CD4-positive, alpha-beta T cell treated with Interleukin-6 for 4 hours (primary cell): Measurements from ENCODE around the gene RBL2.
A peak's percentile ranks its signal among the peaks of the same experiment; 100 is the strongest.

Source experiments
- DNase-seq: peaks from one replicate; pipeline ENCODE4 v3.0.0-alpha.2; 2020; ENCODE audit warnings: mixed read lengths

RBL2 gene

DNA sequence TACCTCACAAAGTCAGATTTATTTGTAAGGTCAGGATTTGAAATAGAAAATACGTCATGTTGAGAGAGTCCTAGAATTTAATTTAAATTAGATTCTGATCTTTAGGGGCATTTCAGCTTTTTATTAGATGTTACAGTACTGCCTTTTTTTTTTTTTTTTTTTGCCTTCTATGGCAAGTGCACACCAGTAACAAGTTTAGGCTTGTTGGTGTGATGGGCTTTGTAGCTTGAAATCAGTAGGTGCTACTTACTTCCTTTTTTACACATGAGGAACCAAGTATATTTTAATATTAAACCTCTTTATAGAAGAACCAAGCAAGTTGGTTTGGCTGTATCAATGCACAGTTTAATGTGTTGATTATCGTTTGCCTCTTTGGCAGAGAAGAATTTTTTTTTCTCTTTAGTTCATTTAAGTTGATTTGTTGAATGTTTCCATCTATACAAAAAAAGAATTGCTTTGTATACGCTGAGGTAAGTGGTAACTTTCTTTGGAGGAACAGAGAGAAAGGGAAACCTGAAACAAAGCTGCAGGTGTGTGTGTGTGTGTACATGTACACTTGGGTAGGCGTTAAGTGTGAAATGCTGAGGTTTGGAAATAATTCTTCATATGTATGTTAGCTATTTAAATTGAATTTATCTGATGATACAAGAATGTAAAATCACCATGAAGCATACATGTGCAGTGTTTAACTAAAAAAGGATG is 15.7 kb downstream of the RBL2 start:
- DNase-seq = peak; percentile 13

DNA sequence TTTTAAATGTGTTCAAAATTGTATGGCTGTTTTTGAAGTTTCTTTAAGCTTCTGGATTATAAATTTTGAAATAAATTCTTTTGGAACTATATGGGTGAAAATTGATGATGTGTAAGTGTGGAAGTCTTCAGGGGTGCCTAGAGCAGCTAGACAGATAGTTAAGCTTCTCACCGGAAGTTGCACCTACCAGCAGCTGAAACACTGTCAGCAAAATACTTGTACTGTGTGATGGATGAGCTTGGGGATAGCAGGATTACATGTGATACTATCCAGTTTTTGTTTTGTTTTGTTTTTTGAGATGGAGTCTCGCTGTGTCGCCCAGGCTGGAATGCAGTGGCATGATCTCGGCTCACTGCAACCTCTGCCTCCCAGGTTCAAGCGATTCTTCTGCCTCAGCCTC is 19.7 kb downstream of the RBL2 start:
- DNase-seq = peak; percentile 47

DNA sequence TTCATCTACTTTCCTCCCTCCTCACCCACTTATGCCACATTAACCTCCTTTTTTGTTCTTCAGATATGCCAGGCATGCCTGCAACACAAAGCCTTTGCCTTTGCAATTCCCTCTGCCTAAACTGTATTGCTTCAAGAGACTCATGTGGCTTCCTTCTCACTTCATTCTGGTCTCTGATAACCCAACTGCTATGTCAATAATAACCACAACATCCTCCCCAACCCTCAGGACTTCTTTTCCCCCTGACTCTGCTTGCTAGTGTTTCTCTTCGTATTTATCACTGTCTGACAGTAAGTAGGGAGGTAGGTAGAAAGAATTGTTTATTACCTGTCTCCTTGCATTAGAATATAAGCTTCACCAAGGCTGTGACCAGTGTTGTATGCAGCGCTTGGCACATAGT is 22.4 kb downstream of the RBL2 start:
- DNase-seq = peak; percentile 52

DNA sequence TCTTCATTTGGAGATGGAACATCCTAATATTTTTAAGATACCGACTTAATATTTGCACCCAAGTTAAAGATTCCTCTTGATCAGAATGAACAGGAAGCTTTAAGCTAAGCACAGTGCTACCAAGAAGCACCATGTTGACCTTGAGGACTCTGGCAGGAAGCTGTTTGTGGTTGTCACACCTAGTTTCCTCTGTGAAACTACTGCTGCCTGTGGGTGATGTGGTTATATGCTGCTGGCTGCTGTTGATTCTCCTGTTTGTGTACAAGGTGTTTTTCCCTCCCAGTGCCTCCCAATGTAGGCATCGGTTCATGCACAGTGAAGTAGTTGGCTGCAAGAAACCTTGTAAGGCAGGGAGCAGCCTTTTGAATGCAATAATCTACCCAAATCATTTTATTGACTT is 23.4 kb downstream of the RBL2 start:
- DNase-seq = peak; percentile 75

DNA sequence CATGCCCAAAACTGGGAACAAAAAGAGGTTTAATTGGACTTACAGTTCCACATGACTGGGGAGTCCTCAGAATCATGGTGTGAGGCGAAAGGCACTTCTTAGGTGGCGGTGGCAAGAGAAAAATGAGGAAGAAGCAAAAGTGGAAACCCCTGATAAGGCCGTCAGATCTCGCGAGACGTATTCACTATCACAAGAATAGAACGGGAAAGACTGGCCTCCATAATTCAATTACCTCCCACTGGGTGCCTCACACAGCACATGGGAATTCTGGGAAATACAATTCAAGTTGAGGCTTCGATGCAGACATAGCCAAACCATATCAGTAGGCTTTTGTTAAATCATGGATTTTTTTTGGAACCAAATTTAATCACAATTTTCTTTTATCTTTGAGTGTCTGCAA is 24.4 kb downstream of the RBL2 start:
- DNase-seq = no peak

DNA sequence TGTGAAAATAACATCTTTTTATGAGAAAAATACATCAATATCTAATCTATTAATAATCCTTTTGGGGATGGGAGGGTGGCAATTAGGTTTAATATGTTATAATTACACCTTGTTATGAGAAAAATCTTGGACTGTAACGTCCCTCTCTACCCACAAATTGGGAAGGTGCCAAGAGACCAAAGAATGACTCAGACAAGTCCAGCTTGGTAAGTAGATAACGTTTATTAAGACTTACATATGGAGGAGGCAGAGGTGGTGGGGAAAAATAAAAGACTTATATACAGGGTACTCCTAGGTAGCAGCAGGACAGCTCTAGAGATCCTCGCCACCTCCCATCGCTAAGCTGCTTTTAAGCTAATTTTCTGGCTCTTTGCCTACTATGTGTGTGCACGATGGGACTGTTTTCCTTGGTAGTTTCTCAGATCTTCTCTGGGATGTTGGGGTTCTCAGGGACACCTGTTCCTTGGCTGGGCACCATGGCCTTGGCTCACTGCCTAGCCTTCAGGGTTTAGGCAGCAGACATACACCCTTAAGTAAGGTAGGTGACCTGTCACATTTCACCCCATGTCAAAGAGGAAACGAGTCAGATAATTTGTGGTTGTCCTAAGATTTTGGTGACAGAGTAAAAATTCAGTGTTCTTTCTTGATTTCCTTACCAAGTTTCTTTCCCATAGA is 31.5 kb downstream of the RBL2 start:
- no peak for DNase-seq

DNA sequence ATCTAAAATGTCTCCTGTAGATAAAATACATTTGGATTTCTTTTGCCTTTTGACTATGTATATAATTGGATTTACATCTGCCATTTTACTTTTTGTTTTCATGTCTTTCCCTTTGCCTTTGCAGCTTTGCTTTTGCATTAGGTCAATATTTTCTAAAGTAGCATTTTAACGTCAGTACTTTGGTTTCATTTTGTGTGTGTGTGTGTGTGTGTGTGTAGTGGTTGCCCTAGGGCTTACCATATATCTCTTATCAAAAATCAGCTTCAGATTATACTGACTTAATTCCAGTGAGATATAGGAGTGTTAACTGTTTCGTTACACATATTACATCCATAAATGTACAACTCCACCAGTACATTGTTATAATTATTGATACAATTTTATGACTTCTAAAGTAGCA is 42.6 kb downstream of the RBL2 start:
- DNase-seq = no peak

DNA sequence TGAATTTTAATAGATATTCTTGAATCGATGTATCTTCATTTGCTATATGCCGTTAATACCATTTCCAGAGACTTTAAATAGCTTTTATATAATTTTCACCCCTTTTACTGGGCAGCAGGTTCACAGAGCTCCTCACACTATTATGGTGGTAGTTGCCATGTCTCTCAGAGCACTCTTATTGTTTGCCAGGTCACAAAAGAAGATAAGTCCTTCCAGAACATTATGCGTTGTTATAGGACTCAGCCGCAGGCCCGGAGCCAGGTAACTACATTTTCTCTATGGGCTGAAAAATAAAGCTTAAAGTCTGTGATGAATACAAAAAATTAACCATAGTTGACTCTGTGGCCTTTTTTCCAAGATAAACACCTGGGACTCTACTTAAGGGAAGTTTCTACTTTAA is 44.7 kb downstream of the RBL2 start:
- no peak for DNase-seq

DNA sequence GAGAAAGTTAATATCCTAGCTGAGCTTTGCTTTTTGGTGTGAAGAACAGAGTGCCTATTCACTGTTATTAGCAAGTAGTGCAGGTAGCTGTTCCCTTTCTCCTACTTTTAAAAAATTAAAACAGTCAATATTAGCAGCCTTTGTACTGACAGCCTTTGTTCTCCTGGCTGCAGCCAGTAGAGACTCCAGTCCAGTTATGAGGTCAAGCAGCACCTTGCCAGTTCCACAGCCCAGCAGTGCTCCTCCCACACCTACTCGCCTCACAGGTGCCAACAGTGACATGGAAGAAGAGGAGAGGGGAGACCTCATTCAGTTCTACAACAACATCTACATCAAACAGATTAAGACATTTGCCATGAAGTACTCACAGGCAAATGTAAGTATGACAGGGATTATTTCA is 46.1 kb downstream of the RBL2 start:
- no peak for DNase-seq

DNA sequence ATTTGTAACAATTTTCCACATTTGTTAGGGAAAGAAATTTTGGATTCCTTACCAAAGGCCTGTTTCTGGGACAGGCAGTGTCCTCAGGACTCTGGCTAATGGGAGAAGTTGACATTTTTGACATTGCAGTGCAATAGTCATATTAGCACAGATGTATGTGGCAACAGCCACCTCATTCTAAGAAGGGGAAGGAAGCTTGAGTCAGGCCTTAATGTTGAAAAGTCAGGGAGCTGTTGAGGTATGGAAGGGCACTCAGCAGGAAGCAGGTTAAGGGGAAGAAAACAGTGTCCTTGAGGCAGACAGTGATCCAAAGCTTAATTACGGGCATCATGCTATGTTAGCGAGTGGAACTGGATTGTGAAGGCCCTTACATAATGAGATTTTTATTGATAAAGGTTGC is 47.9 kb downstream of the RBL2 start:
- no peak for DNase-seq

DNA sequence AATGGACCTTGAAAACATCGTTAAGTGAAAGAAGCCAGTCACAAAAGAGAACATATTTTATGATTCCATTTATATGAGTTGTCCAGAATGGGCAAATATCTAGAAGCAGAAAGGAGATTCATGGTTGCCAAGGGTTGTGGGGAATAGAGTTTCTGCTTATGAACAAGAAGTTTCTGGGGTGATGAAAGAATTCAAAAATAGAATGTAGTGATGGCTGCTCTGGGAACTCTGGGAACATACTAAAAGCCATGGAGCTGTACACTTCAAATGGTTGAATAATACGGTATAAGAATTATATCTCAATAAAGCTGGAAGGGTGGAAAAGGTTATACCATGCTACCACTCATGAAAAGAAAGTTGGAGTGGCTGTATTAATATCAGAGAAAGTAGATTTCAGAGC is 50.3 kb downstream of the RBL2 start:
- no peak for DNase-seq

DNA sequence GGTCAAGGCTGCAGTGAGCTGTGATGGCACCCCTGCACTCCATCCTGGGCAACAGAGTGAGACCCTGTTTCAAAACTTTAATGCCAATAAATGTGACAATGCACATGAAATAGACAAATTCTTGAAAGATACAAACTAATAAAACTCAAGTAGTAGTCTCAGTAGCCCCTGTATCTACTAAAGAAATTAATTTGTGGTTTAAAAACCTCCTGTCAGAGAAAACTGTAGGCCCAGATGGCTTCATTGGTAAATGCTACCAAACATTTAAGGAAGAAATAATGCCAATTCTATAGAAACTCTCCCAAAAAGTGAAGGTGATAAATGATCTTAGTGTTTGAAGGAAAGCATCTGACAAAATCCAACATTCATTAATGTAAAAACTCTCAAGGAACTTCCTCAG is 52.0 kb downstream of the RBL2 start:
- DNase-seq = no peak

DNA sequence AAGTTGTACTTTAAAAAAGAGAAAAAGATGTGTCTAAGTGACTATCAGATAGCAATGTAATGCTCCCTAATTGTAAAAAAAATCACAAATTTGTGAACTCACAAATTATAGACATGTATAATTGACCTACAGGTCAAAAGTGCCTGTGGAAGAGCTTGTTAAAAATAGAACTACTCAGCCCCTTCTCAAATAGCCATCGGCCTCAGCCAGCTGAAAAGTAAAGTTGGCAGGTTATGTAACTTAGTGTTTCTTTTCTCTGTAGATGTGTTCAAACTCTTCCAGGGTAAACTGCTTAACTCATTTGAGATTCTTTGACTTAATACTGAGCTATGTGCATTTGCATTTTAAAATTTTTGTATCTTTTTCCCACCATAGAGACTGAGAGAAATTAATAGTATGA is 55.5 kb downstream of the RBL2 start:
- no peak for DNase-seq

DNA sequence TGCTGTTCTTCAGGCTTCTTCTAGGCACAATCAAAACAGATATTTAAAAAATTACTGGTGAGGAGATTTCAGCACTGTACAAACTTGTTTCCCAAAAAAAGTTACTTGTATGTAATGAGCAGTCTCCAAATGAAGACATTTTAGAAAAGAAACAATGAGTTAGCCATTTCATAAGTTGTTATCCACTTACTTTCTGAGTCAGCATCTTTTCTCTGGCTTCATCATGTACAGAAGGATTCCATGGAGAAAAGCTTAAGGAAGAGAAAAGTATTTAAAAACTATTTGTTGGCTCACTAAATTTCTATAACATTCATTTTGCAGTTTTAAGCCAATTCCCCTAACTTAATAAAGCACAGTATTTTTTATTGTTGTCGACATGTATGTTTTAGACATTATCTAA is 58.2 kb downstream of the RBL2 start:
- DNase-seq = no peak

DNA sequence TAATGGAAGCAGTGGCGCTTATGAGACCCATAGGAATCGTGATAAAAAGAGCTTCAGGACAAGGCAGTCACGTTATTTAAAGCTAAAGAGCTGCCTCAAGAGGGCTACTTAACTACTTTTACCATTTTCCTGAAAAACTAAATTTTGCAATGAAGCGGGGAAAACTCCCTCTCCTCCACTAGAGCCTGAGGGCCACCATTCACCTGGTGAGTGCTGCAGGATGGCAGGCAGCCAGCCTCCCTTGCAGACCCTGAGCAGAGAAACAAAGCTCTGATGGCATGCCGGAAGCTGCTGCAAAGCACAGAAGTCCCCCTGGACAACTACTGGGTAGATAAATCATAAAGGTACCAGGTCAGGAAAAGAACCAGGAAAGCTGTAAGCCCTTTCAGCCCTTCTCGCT is 60.4 kb downstream of the RBL2 start:
- DNase-seq = no peak

DNA sequence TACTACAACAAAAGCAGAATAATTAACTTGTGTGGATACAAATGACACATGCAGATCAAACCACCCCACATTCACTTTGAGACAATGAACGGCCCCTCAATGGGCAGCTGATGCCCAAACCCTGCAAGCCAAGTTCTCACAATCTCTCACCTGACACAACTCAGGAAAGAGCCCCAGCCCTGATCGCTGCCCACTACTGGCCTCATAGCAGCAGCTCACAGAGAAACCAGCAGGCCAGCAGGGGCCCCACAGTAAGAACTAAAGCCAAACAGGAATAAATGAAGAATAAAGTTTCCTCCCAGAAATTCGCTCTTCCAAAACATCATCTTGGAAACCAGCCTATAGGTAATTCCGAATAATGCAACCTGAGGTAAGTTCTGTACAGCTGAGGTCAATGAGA is 61.1 kb downstream of the RBL2 start:
- DNase-seq = peak; percentile 11

DNA sequence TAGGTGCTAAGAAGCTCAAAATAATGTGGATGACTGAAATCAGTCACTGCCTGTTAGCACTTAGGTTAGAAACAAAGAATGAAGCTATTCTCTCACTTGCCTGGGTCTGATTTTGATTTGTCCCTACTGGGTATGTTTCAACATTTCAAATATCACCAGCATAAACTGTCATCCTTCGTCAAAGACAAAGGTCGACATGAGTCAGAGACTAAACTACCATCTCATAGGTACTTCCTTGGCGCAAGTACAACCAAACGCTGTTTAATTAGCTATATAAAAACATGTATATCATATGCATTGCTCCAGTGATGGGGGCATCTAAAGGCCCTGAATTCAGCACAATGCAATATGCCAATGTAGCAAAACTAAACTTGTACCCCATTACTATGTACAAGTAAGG is 64.7 kb downstream of the RBL2 start:
- no peak for DNase-seq

DNA sequence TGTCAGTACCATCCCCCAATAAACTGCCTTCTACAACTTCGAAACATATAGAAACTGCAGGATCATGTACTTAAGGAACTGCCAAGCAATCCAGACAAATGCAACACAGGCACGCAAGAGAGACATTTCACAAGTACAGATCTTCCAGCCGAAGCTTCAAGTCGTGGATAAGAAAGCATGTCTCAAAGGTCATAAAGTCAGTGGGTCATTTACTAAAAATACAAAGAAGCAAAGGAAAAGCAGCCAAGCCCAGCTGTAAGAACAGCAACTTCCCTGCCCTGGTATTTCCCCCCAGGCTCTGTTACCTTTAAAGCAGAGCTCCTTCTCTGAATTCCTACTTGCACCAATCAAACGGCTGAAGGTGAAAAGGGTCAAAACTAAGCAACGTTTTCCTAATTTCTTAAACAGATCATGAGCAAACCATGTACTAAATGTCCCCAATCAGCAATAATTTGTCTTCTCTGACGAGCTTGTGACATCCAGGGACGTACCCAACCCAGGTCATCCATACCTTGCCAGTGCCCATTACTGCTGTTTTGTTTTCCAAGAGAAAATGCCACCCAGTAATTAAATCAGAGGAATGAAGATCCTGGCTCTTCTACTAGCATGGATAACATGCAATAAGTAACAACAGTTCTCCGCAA is 67.1 kb downstream of the RBL2 start:
- no peak for DNase-seq

DNA sequence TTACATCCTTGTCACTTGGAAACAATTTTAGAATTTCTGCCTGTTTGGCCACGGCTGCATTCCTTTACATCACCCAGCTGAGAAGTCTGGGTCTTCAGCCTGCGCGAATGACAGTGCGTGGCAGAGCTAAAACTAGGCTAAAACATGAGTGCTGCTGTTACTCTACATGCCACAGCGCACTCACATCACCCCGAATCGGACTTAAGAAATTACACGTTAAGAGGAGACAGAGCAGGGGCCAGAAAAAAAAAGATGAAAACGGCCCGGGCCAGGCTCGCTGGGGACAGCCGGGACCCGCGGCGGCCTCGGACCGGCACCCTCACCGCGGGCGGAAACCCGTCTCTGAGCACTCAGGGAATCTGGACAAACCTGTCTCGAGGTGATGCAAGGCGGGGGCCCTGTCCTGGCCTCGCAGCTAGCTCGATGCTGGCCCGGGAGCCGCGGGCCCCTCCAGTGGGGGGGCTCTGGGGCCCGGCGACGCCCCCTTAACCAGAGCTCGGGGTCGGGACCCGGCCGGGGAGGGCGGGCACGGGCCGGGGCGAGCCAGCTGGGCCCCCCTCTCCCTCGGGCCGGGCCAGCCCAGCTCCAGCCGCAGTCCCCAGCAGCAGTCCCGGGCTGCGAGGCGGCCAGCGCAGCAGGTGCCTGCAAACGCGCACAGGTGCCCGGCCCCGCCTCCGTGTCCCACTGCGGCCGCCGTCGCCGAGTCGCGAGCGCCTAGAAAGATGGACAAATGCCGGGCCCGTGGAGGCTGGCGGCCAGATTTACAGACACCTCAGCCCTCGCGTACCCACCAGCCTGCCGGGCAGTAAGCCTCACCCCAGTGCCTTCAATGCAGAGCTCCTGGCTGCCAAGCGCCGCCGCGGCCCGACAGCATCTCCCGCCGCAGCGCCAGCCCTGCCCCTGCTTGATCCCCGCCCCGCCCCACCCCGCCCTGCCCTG is 68.3 kb downstream of the RBL2 start, which contains the start of gene AKTIP:
TSS of gene AKTIP (minus strand) at position 879 of the 939 bp plus-strand sequence. CDS start 2,950 bp downstream, outside the sequence.
- peak; percentile 46 for DNase-seq

DNA sequence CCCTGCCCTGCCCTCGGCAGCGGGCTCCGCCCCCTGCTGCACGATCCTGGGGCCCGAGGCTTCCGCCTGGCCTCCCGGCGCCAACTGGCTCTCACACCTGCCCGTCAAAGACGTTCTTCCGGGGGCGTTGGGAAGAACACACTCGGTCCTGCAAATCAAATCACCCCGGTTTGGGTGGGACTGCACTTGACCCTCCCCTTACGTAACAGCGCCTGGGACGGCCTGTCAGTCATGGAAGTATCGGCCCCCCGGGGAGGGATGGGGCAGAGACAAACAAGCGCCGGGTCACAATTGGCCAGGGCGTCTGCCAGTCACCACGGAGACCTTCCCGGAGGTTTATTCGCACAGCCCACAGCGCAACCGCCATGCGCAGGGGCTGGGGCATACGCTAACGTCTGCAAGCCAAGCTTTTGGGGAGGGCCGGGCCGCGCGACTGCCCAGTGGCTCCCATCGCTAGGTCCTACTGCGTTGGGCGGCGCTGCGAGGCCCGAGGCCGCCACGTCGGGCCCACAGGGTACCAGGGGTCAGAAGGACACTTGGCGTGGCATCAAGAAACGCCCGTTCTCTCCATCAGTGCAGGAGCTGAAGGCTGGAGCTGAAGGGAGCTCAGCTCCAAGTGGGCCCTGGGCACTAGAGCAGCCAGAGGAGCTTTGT is 69.1 kb downstream of the RBL2 start:
- DNase-seq = peak; percentile 100

DNA sequence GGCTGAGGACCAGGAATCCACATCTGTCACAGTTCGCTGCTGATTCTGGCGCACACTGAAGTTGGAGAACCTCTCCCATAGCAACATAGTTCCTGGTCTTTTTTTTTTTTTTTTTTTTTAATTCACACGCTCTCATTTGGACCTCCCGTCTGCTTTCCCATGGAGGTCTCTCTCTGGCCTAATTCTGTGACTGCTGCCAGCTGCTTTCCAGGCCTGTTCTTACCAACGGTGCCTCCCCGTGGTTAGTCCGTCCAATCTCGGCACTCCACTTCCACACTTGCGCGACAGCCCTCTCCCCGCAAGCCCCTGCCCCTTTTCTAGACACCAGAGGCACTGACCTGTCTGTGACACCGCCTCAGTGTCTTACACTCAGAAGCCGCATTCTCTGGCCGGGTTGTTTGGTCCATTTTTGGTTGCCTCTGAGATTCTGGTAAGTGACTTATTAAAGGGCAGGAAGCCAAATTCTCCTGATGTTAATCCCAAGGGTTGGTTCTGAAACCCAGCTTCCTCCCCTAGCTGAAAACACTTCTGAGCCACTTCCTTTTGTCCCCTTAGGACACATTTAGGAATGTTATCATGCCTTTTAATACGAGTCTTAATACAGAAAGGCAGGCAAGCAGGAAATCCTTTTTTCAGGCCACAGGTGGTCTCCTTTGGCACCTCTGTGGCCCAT is 69.9 kb downstream of the RBL2 start:
- peak; percentile 48 for DNase-seq

DNA sequence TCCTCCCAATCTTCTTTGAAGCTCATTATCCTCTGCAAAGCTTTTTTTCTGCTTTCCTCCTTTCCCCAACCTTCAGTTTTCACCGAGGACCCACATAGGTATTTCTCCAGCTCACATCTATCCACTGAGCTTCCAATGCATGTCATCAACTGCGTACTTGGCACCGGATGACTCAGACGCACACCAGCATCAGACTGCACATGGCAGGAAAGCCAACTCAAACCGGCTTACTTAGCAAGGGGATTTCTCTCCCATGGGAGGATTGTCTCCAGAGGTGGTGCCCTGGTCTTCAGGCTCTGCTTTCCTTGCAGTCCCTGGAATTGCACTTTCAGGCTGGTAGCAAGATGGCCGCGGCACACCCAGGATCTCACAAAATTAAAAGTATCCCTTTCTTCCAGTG is 70.4 kb downstream of the RBL2 start:
- peak; percentile 27 for DNase-seq
